ENCODE data around the gene HS3ST4.

The HS3ST4 gene

DNA sequence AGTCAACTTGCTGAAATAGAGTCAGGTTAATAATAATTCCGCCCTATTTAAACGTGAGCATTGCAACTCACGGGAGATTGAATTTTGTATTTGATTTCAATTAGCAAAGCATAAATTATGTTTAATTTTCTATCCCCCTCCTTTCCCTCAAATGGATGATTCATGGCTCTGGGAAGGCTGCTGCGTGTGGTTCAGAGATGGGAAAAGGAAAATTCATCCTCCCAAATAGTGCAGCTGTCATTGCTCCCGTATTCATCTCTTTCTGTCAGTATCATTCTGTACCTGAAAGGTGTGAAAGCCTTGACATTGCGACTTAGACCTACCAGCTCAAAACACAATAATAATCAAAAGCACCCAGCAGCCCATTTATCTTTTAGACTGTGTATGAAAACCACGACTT, 447.3 kb downstream of the HS3ST4 start:
- Histone ChIP-seq H3K4me3 (ENCODE audit: low read depth in 1 of 5, low read length in 5 of 5) (no peak overlapping the region), H3K4me1 (ENCODE audit: control insufficient read depth in 5 of 5, insufficient read depth in 5 of 5, low read length in 5 of 5) (no peaks in the 10 kb centered on the region), H3K9ac (ENCODE audit: low read length in 5 of 5) (no peak overlapping the region), H3K27me3 (ENCODE audit: control insufficient read depth in 5 of 5, insufficient read depth in 4 of 5, low read length in 5 of 5) (peaks cover 0 to 9% (median 0%) of the 10 kb centered on the region in 5 donors), H3K27ac (ENCODE audit: low read depth, low read length) (no peak overlapping the region), H3K36me3 (ENCODE audit: control insufficient read depth in 5 of 5, insufficient read depth in 5 of 5, low read length in 5 of 5) (no peaks in the 10 kb centered on the region), H3K9me3 (ENCODE audit: control insufficient read depth in 5 of 5, low read length in 5 of 5) (peaks cover 0 to 4% (median 0%) of the 10 kb centered on the region in 5 donors)

DNA sequence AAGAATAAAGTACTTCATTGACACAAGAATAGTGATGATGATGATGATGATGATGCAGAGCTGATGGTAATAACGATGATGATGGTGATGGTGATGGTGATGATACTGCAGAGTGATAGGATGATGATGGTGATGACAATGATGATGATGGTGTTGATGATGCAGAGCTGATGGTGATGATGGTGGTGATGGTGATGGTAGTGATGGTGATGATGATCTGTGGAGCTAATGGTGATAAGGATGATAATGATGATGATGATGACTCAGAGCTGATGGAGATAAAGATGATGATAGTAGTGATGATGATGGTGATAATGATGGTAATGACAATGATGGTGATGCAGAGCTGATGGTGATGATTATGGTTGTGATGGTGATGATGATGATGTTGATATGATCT, 448.1 kb downstream of the HS3ST4 start:
- Histone ChIP-seq H3K9me3 (ENCODE audit: control insufficient read depth in 5 of 5, low read length in 5 of 5) (peaks cover 0 to 4% (median 0%) of the 10 kb centered on the region in 5 donors), H3K4me1 (ENCODE audit: control insufficient read depth in 5 of 5, insufficient read depth in 5 of 5, low read length in 5 of 5) (no peaks in the 10 kb centered on the region), H3K27ac (ENCODE audit: low read depth, low read length) (no peak overlapping the region), H3K4me3 (ENCODE audit: low read depth in 1 of 5, low read length in 5 of 5) (no peak overlapping the region), H3K36me3 (ENCODE audit: control insufficient read depth in 5 of 5, insufficient read depth in 5 of 5, low read length in 5 of 5) (no peaks in the 10 kb centered on the region), H3K9ac (ENCODE audit: low read length in 5 of 5) (no peak overlapping the region), H3K27me3 (ENCODE audit: control insufficient read depth in 5 of 5, insufficient read depth in 4 of 5, low read length in 5 of 5) (peaks cover 0 to 9% (median 0%) of the 10 kb centered on the region in 5 donors)

DNA sequence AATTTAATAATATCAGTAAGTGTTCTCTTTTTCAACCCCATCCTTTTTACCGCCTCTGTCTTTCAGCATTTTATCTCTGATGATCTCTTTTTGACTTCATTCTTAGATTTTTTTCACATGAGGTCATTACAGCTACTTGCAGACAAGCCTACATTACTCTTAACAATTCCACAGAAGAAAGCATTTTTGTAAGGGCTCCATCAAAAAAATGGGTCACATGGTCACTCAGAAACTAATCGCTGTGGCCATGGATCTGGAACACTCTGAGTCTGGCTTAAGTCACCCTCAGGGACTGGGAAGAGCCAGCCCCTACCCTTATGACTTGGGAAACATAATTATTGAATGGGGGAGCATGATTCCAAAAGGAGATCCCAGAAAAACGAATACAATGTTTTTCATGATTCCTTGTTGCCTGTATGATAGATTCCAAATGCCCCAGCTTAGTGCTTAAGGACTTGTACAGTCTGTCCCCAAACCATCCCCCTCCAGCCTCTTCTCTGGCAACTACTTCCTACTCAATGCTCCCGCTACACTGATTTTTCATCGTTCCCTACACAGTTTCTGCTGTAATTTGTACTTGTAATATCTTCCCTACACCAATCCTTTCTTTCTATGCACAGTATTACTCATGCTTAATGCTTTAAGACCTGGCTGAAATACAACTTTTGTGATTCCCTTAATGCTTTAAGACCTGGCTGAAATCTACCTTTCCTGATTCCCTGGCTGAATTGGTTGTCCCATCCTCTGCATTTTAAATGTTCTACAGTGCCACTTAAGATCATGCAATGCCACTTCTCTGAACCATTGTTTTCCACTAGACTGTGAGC, 457.8 kb downstream of the HS3ST4 start:
- Histone ChIP-seq H3K36me3 (ENCODE audit: control insufficient read depth in 5 of 5, insufficient read depth in 5 of 5, low read length in 5 of 5) (no peaks in the 10 kb centered on the region), H3K27me3 (ENCODE audit: control insufficient read depth in 5 of 5, insufficient read depth in 4 of 5, low read length in 5 of 5) (peaks cover 0 to 3% (median 0%) of the 10 kb centered on the region in 5 donors), H3K4me3 (ENCODE audit: low read depth in 1 of 5, low read length in 5 of 5) (no peak overlapping the region), H3K9me3 (ENCODE audit: control insufficient read depth in 5 of 5, low read length in 5 of 5) (peaks cover 0 to 9% (median 0%) of the 10 kb centered on the region in 5 donors), H3K4me1 (ENCODE audit: control insufficient read depth in 5 of 5, insufficient read depth in 5 of 5, low read length in 5 of 5) (no peaks in the 10 kb centered on the region), H3K27ac (ENCODE audit: low read depth, low read length) (no peak overlapping the region), H3K9ac (ENCODE audit: low read length in 5 of 5) (no peak overlapping the region)

DNA sequence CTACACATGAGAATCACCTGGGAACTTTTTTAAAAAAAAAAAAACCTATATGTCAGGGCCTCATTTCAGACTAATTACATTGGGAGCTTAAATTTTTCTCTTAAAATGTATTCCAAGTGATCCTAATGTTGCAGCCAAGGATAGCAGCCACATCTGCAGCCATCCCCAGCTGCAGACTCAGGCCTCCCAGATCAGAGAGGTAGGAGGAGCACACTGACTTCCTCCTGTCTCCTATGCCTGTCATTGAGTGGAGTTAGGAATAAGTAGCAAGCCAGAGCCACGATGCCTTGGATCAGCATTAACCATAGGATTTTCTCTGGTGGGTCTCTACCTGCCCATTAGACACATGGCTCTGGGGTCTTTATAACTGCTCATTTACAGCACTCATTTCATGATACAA, 463.5 kb downstream of the HS3ST4 start:
- Histone ChIP-seq H3K9me3 (ENCODE audit: control insufficient read depth in 5 of 5, low read length in 5 of 5) (no peaks in the 10 kb centered on the region), H3K27me3 (ENCODE audit: control insufficient read depth in 5 of 5, insufficient read depth in 4 of 5, low read length in 5 of 5) (peaks cover 0 to 3% (median 0%) of the 10 kb centered on the region in 5 donors), H3K4me1 (ENCODE audit: control insufficient read depth in 5 of 5, insufficient read depth in 5 of 5, low read length in 5 of 5) (no peaks in the 10 kb centered on the region), H3K9ac (ENCODE audit: low read length in 5 of 5) (no peak overlapping the region), H3K36me3 (ENCODE audit: control insufficient read depth in 5 of 5, insufficient read depth in 5 of 5, low read length in 5 of 5) (no peaks in the 10 kb centered on the region), H3K4me3 (ENCODE audit: low read depth in 1 of 5, low read length in 5 of 5) (no peak overlapping the region), H3K27ac (ENCODE audit: low read depth, low read length) (no peak overlapping the region)

DNA sequence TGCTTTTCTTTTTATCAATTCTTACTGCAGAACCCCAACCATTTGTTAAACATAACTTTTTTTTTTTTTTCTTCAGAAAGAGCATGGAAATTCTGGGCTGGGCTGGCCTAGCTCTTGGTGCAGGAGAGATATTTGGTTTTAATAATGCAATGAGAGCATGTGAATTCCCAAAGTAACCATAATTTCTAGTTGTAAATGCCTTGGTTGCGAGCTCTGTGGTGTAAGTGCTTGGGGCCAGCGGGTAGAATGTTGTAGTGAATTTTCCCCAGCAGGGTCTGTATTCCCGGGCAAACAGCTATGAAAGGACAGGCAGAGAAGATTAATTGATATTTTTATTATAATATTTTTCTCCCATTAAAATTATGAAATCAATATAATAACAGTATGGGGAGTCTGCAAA, 465.6 kb downstream of the HS3ST4 start:
- Histone ChIP-seq H3K27me3 (ENCODE audit: control insufficient read depth in 5 of 5, insufficient read depth in 4 of 5, low read length in 5 of 5) (no peaks in the 10 kb centered on the region), H3K36me3 (ENCODE audit: control insufficient read depth in 5 of 5, insufficient read depth in 5 of 5, low read length in 5 of 5) (no peaks in the 10 kb centered on the region), H3K9ac (ENCODE audit: low read length in 5 of 5) (no peak overlapping the region), H3K4me1 (ENCODE audit: control insufficient read depth in 5 of 5, insufficient read depth in 5 of 5, low read length in 5 of 5) (no peaks in the 10 kb centered on the region), H3K4me3 (ENCODE audit: low read depth in 1 of 5, low read length in 5 of 5) (no peak overlapping the region), H3K9me3 (ENCODE audit: control insufficient read depth in 5 of 5, low read length in 5 of 5) (peaks cover 0 to 2% (median 0%) of the 10 kb centered on the region in 5 donors), H3K27ac (ENCODE audit: low read depth, low read length) (no peak overlapping the region)

DNA sequence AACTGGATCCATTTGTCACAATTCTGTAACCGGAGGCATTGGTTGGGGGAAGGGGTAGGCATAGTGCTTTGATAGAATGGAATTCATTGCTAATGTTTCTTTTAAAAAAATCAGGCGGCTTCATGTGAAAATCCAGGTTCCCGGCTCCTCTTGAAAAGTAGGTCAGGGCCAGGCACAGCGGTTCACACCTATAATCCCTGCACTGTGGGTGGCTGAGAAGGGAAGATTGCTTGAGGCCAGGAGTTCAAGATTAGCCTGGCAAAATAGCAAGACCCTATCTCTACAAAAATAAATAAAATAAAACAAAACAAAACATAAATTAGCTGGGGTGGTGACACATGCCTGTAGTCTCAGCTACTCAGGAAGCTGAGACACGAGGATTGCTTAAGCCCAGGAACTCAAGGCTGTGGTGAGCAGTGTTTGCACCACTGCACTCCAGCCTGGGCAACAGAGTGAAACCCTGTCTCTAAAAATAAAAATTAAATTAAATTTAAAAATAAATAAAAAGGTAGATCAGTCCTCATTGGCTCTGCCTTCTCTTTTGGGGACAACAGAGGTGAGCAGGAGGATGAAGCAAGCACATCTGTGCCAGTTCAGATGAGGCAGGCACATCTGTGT, 466.5 kb downstream of the HS3ST4 start:
- H3K27me3 ChIP-seq (ENCODE audit: control insufficient read depth in 5 of 5, insufficient read depth in 4 of 5, low read length in 5 of 5): no peaks in the 10 kb centered on the region
- no peaks in the 10 kb centered on the region for H3K4me1 ChIP-seq (ENCODE audit: control insufficient read depth in 5 of 5, insufficient read depth in 5 of 5, low read length in 5 of 5)
- H3K36me3 ChIP-seq (ENCODE audit: control insufficient read depth in 5 of 5, insufficient read depth in 5 of 5, low read length in 5 of 5): no peaks in the 10 kb centered on the region
- H3K4me3 ChIP-seq (ENCODE audit: low read depth in 1 of 5, low read length in 5 of 5): no peak overlapping the region
- no peak overlapping the region for H3K9ac ChIP-seq (ENCODE audit: low read length in 5 of 5)
- H3K9me3 ChIP-seq (ENCODE audit: control insufficient read depth in 5 of 5, low read length in 5 of 5): peaks cover 0 to 2% (median 0%) of the 10 kb centered on the region in 5 donors
- no peak overlapping the region for H3K27ac ChIP-seq (ENCODE audit: low read depth, low read length)

DNA sequence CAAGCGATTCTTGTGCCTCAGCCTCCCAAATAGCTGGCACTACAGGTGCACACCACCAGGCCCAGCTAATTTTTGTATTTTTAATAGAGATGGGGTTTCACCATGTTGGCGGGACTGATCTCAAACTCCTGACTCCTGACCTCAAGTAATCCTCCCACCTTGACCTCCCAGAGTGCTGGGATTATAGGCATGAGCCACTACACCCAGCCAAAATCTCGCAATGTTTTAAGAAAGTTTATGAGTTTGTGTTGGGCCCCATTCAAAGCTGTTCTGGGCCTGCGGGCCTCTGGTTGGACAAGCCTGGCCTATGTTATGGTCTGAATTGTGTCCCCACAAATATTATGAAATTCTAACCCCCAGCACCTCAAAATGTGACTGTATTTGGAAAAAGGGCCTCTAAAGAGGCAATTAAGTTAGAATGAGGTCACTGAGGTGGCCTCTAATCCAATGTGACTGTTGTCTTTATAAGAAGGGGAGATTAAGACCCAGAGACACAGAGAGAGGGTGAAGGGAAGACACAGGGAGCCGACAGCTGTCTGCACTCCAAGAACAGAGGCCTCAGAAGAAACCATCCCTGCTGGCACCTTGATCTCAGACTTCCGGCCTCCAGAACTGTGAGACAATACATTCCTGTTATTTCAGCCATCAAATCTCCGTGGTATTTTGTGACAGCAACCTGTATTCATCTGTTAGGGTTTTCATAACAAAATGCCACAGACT, 469.9 kb downstream of the HS3ST4 start:
- H3K36me3 ChIP-seq (ENCODE audit: control insufficient read depth in 5 of 5, insufficient read depth in 5 of 5, low read length in 5 of 5): no peaks in the 10 kb centered on the region
- no peaks in the 10 kb centered on the region for H3K27me3 ChIP-seq (ENCODE audit: control insufficient read depth in 5 of 5, insufficient read depth in 4 of 5, low read length in 5 of 5)
- peaks cover 0 to 3% (median 0%) of the 10 kb centered on the region in 5 donors for H3K9me3 ChIP-seq (ENCODE audit: control insufficient read depth in 5 of 5, low read length in 5 of 5)
- no peaks in the 10 kb centered on the region for H3K4me1 ChIP-seq (ENCODE audit: control insufficient read depth in 5 of 5, insufficient read depth in 5 of 5, low read length in 5 of 5)
- H3K9ac ChIP-seq (ENCODE audit: low read length in 5 of 5): no peak overlapping the region
- no peak overlapping the region for H3K27ac ChIP-seq (ENCODE audit: low read depth, low read length)
- H3K4me3 ChIP-seq (ENCODE audit: low read depth in 1 of 5, low read length in 5 of 5): no peak overlapping the region

DNA sequence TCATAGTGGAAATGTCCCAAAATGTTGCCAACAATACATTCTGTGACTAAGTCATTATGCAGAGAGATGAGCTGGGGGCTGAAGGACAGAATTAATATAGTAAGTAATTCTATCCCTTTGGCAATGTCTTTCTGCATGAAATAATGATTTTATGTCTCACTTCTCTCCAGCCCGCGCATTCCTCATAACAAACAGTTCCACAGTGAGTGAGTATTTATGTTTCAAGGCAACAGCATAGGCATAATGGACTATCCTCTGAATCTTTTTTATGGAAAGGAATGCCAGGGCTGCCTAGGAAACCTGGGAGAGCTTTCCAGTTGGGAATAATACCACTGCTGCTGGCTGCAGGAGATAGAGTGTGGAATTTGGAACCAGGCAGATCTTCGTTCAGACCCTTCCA, 477.7 kb downstream of the HS3ST4 start:
- no peak overlapping the region for H3K4me3 ChIP-seq (ENCODE audit: low read depth in 1 of 5, low read length in 5 of 5)
- H3K27me3 ChIP-seq (ENCODE audit: control insufficient read depth in 5 of 5, insufficient read depth in 4 of 5, low read length in 5 of 5): peaks cover 0 to 3% (median 0%) of the 10 kb centered on the region in 5 donors
- peaks cover 0 to 3% (median 0%) of the 10 kb centered on the region in 5 donors for H3K9me3 ChIP-seq (ENCODE audit: control insufficient read depth in 5 of 5, low read length in 5 of 5)
- H3K36me3 ChIP-seq (ENCODE audit: control insufficient read depth in 5 of 5, insufficient read depth in 5 of 5, low read length in 5 of 5): no peaks in the 10 kb centered on the region
- H3K27ac ChIP-seq (ENCODE audit: low read depth, low read length): no peak overlapping the region
- no peak overlapping the region for H3K9ac ChIP-seq (ENCODE audit: low read length in 5 of 5)
- H3K4me1 ChIP-seq (ENCODE audit: control insufficient read depth in 5 of 5, insufficient read depth in 5 of 5, low read length in 5 of 5): no peaks in the 10 kb centered on the region

DNA sequence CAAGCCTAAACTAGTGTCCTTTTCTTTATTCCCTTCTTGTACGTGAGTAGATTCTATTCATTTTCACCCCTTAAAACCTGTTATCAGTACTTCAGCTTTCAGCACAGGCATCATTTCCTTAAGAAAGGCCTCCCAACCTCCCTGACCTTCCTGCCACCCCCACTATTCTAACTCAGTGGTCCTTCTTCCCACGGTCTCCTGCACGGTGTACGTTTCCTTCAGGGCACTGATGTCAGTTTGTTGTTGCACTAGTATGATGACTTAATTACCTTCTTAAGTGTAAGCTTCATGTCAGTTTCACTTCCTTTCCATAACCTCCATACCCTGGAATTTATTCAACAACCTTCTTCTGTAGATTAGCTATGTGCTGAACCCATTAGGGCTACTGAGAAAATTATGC, 484.2 kb downstream of the HS3ST4 start:
- Histone ChIP-seq H3K27ac (ENCODE audit: low read depth, low read length) (no peak overlapping the region), H3K36me3 (ENCODE audit: control insufficient read depth in 5 of 5, insufficient read depth in 5 of 5, low read length in 5 of 5) (no peaks in the 10 kb centered on the region), H3K9ac (ENCODE audit: low read length in 5 of 5) (no peak overlapping the region), H3K27me3 (ENCODE audit: control insufficient read depth in 5 of 5, insufficient read depth in 4 of 5, low read length in 5 of 5) (no peaks in the 10 kb centered on the region), H3K9me3 (ENCODE audit: control insufficient read depth in 5 of 5, low read length in 5 of 5) (peaks cover 0 to 7% (median 0%) of the 10 kb centered on the region in 5 donors), H3K4me1 (ENCODE audit: control insufficient read depth in 5 of 5, insufficient read depth in 5 of 5, low read length in 5 of 5) (no peaks in the 10 kb centered on the region), H3K4me3 (ENCODE audit: low read depth in 1 of 5, low read length in 5 of 5) (no peak overlapping the region)

DNA sequence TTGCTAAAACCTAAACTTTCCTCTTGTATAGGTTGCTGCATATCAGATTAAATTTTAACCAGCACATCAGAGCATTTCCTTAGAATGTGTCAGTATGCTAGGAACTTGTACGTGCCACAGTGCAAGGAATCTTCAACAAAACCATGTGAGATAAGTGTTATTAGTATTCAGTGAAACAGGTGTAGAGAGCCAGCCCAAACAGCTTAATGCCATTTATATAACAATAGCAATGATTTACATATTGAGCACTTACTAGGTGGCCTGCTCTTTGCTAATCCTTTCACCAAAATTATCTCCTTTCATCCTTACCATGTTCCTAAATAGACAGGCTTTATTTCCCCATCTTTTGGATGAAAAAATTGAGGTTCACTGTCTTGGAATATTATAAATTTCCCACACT, 485.7 kb downstream of the HS3ST4 start:
- H3K27ac ChIP-seq (ENCODE audit: low read depth, low read length): no peak overlapping the region
- no peaks in the 10 kb centered on the region for H3K4me1 ChIP-seq (ENCODE audit: control insufficient read depth in 5 of 5, insufficient read depth in 5 of 5, low read length in 5 of 5)
- H3K9me3 ChIP-seq (ENCODE audit: control insufficient read depth in 5 of 5, low read length in 5 of 5): peaks cover 0 to 7% (median 0%) of the 10 kb centered on the region in 5 donors
- no peak overlapping the region for H3K4me3 ChIP-seq (ENCODE audit: low read depth in 1 of 5, low read length in 5 of 5)
- H3K27me3 ChIP-seq (ENCODE audit: control insufficient read depth in 5 of 5, insufficient read depth in 4 of 5, low read length in 5 of 5): no peaks in the 10 kb centered on the region
- no peaks in the 10 kb centered on the region for H3K36me3 ChIP-seq (ENCODE audit: control insufficient read depth in 5 of 5, insufficient read depth in 5 of 5, low read length in 5 of 5)
- H3K9ac ChIP-seq (ENCODE audit: low read length in 5 of 5): no peak overlapping the region

Data from subcutaneous abdominal adipose tissue (tissue), 5 donors.